GM10266 (cell line): ENCODE measurements around the gene SMAD1.

Experiments
- DNase-seq: peaks from one replicate; pipeline ENCODE4 v3.0.0; 2012; ENCODE audit errors: extremely low spot score
- TF ChIP-seq, protein P1 (sequence below): IDR thresholded peaks from 2 replicates; pipeline ENCODE4 v1.5.1; 2012; ENCODE audit warnings: mild to moderate bottlenecking, low read depth; ENCODE audit not compliant: control insufficient read depth, insufficient read depth; ENCODE audit errors: missing control alignments

SMAD1 gene

GRCh38 chr4:145507636-145508035 is 26.0 kb downstream of the SMAD1 start:
- no peak for DNase-seq
- TF ChIP-seq, protein P1, sequence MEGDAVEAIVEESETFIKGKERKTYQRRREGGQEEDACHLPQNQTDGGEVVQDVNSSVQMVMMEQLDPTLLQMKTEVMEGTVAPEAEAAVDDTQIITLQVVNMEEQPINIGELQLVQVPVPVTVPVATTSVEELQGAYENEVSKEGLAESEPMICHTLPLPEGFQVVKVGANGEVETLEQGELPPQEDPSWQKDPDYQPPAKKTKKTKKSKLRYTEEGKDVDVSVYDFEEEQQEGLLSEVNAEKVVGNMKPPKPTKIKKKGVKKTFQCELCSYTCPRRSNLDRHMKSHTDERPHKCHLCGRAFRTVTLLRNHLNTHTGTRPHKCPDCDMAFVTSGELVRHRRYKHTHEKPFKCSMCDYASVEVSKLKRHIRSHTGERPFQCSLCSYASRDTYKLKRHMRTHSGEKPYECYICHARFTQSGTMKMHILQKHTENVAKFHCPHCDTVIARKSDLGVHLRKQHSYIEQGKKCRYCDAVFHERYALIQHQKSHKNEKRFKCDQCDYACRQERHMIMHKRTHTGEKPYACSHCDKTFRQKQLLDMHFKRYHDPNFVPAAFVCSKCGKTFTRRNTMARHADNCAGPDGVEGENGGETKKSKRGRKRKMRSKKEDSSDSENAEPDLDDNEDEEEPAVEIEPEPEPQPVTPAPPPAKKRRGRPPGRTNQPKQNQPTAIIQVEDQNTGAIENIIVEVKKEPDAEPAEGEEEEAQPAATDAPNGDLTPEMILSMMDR = no peak

- TF ChIP-seq, protein P1 = no peak
- no peak for DNase-seq
Observed at GRCh38 chr4:145511913-145512522, 30.4 kb downstream of the SMAD1 start.

DNA sequence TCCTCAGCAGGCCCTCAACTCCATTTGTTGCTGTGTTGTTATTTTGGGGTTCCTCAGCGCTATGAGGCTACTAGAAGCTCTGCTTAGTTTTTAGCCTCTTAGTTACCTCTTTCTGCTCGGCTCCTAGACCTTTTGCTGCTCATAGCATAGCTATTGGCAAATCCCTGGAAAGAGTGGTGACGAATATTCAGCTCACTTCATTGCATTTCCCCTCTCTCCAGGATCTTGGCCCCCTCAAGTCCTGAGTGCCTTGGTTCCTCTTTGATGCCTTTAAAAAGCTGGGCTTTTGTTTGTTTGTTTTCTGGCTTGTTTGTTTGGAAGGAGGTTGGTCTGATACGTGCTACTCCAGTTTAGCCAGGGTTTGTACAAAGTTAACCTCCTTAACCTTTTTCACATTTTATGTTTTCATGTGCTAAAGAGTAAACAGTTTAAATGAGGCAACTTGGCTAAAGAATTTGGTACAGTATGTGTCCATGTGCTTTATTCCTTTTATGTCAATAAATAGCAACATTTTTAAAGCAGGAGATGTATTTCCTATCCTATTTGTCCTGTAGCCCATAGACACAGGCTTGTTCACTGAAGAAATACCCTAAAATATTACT is 31.5 kb downstream of the SMAD1 start:
- no peak for DNase-seq
- TF ChIP-seq, protein P1 = no peak

DNA sequence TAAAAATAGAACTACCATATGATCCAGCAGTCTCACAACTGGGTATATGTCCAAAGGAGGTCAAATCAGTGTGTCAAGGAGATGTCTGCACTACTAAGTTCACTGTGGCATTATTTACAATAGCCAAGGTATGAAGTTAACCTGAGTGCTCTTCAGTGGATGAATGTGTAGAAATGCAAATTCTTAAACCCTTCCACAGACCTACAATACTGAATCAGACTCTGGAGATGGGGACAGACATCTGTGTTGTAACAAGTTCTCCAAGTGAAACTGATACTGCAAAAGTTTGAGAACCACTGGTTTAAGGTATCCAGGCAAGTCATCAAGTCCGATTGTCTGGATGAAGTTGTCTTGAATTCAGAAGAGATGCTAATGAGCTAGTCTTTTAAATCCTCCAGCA is 38.5 kb downstream of the SMAD1 start:
- TF ChIP-seq, protein P1 = no peak
- DNase-seq = no peak

DNA sequence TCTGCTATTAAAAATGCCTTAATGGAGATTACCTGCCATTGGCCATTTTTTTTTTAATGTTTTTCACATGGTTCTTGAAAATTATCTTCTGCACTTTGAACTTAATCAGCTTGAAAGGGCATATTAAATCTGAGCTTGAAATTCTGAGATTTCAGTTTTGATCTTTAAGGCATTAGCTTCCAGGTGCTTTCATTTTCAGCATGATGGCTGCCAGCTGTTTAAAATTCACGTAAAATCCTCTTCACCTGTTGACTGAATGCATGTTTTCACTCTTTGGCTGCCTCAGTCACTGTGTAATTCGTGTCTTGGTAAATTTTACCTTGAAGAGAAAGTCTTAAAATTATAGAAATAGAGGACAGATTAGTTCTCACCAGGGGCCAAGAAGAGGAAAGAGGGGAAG is 39.6 kb downstream of the SMAD1 start:
- DNase-seq = no peak
- TF ChIP-seq, protein P1 = no peak

- DNase-seq = no peak
- TF ChIP-seq, protein P1 = no peak
Observed at GRCh38 chr4:145523117-145523516, 41.5 kb downstream of the SMAD1 start.

DNA sequence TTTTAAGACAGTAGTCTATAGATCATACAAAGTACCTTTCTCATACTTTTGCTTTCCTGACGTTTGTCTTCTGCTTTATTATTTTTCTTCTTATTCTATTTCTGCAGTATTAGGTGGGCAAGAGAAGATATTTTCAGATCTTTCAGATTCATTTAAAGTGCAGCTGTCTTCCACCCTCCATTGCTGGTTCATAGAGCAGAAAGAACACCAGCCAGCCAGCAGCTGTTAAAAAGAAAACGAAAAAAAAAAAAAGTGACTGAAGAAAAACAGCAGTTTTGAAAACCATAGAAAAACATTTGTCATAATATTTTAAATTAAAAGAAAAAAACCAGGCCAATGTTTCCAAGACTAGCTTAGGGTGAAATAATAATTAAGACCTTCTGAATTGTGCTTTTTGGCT is 42.9 kb downstream of the SMAD1 start:
- TF ChIP-seq, protein P1 = no peak
- DNase-seq = no peak
